ENCODE measurements around the gene OR2B6.

GRCh38 chr6:27940766-27941165, 16.3 kb upstream of the OR2B6 start:
- TF ChIP-seq MYC (CRISPR knock-in tag; IDR thresholded peaks at IDR 0.05; ENCODE audit: borderline replicate concordance) (no peak), ZFX (CRISPR knock-in tag; IDR thresholded peaks at IDR 0.05; ENCODE audit: low read depth) (no peak), PHF20 (CRISPR knock-in tag; IDR thresholded peaks at IDR 0.05) (no peak), CTCF (CRISPR knock-in tag; IDR thresholded peaks at IDR 0.05) (no peak)
- TF ChIP-seq, protein P1, sequence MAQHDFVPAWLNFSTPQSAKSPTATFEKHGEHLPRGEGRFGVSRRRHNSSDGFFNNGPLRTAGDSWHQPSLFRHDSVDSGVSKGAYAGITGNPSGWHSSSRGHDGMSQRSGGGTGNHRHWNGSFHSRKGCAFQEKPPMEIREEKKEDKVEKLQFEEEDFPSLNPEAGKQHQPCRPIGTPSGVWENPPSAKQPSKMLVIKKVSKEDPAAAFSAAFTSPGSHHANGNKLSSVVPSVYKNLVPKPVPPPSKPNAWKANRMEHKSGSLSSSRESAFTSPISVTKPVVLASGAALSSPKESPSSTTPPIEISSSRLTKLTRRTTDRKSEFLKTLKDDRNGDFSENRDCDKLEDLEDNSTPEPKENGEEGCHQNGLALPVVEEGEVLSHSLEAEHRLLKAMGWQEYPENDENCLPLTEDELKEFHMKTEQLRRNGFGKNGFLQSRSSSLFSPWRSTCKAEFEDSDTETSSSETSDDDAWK (CRISPR knock-in tag; IDR thresholded peaks at IDR 0.05) = no peak
- TF ChIP-seq, protein P2, sequence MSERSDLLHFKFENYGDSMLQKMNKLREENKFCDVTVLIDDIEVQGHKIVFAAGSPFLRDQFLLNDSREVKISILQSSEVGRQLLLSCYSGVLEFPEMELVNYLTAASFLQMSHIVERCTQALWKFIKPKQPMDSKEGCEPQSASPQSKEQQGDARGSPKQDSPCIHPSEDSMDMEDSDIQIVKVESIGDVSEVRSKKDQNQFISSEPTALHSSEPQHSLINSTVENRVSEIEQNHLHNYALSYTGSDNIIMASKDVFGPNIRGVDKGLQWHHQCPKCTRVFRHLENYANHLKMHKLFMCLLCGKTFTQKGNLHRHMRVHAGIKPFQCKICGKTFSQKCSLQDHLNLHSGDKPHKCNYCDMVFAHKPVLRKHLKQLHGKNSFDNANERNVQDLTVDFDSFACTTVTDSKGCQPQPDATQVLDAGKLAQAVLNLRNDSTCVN (CRISPR knock-in tag; IDR thresholded peaks at IDR 0.05; ENCODE audit: borderline replicate concordance) = no peak
